Spleen (tissue), 11 donors: ENCODE results near the gene MED12. TPM values are rescaled to one million over a fixed set of nuclear protein-coding genes. Genes with fewer than 3 reads are reported as not detected.

Experiments used
- DNase-seq: peaks from one replicate; pipeline ENCODE4 v3.0.0-alpha.2; 2020
- H3K27ac ChIP-seq, 8 donors: fragments of 200-600 bp; sonication (generic) in 7 of 8; 1 replicate in 4 of 8; 2 replicates in 4 of 8; pipeline versions ENCODE4 v1.5.0 to v1.8.0; 2016 to 2021; ENCODE audit warnings: inconsistent platforms in 4 of 8, mild to moderate bottlenecking in 4 of 8, moderate library complexity in 1 of 8
- H3K27me3 ChIP-seq, 7 donors: fragments of 200-600 bp; sonication (generic) in 6 of 7; replicated peaks in 1 of 7; 1 replicate in 4 of 7; 2 replicates in 3 of 7; pipeline versions ENCODE4 v1.5.0 to v1.8.0; 2016 to 2021; ENCODE audit warnings: inconsistent platforms in 3 of 7, mild to moderate bottlenecking in 1 of 7
- H3K36me3 ChIP-seq, 6 donors: fragments of 200-600 bp; sonication (generic) in 5 of 6; 1 replicate in 4 of 6; 2 replicates in 2 of 6; pipeline versions ENCODE4 v1.5.0 to v1.8.0; 2016 to 2021; ENCODE audit warnings: inconsistent platforms in 2 of 6
- H3K4me1 ChIP-seq, 6 donors: fragments of 200-600 bp; sonication (generic) in 5 of 6; 1 replicate in 3 of 6; 2 replicates in 3 of 6; pipeline versions ENCODE4 v1.5.0 to v1.8.0; 2016 to 2021; ENCODE audit warnings: inconsistent platforms in 3 of 6
- H3K4me3 ChIP-seq, 8 donors: fragments of 200-600 bp; sonication (generic) in 7 of 8; 1 replicate in 4 of 8; 2 replicates in 4 of 8; pipeline versions ENCODE4 v1.5.0 to v1.8.0; 2016 to 2021; ENCODE audit warnings: inconsistent platforms in 4 of 8, mild to moderate bottlenecking in 4 of 8, moderate library complexity in 2 of 8
- H3K9me3 ChIP-seq, 8 donors: fragments of 200-600 bp; sonication (generic) in 7 of 8; 1 replicate in 4 of 8; 2 replicates in 4 of 8; pipeline versions ENCODE4 v1.5.0 to v1.8.0; 2016 to 2021; ENCODE audit warnings: inconsistent platforms in 4 of 8
- POLR2A ChIP-seq, 3 donors: fragments of 450-650 bp; IDR thresholded peaks; one replicate each; pipeline ENCODE4 v1.5.1; 2017; ENCODE audit warnings: antibody characterized with exemption in 3 of 3, mild to moderate bottlenecking in 1 of 3
- POLR2AphosphoS5 ChIP-seq, 3 donors: sonication (generic); formaldehyde crosslinking; IDR thresholded peaks; one replicate each; pipeline ENCODE4 v1.5.1; 2017; ENCODE audit warnings: antibody characterized with exemption in 3 of 3
- WGBS, 5 donors: extraction: QIAGEN DNeasy Blood & Tissue Kit in 3 of 5; methylation state at CpG; one replicate each; pipeline versions ENCODE4 v1.1.5 to v1.1.7; 2013 to 2018; 5-methylcytosine and 5-hydroxymethylcytosine counted together
- intact Hi-C: fragments of 100-400 bp; cut with DNase I; formaldehyde crosslinking; loops from one replicate; pipeline ENCODE4 v1.15.0; 2023; ENCODE audit warnings: low total_unique reads
- polyA plus RNA-seq, 3 donors: library from polyadenylated mRNA; stranded (reverse); fragments of 200-250 nt; gene quantifications; one replicate each; pipeline ENCODE4 v1.2.1, GENCODE V29; 2013
- total RNA-seq, 7 donors: library from RNA; depleted of rRNA in 3 of 7; stranded (reverse); fragments of >200 nt in 3 of 7; fragmentation: NEBNext Ultra II Directional in 4 of 7; extraction: Animal tissue kit (Norgen Biotek cat#: 25700) in 4 of 7; gene quantifications; one replicate each; pipeline versions ENCODE4 v1.1.0 to v1.2.1, GENCODE V29; 2016 to 2021
- TF ChIP-seq, protein P1 (sequence below), 11 experiments: fragments of 200-600 bp in 7 of 11; fragments of 450-650 bp in 4 of 11; sonication (generic) in 4 of 11; IDR thresholded peaks in 8 of 11; conservative IDR thresholded peaks in 3 of 11; 1 replicate in 7 of 11; 2 replicates in 4 of 11; pipeline versions ENCODE4 v1.4.0 to v1.8.0; 2016 to 2021; ENCODE audit warnings: antibody characterized with exemption in 11 of 11, inconsistent platforms in 4 of 11, mild to moderate bottlenecking in 1 of 11
- donor health status: healthy with polysubstance abuse.
- donor health status: DM: no; HTN: no; CAD: no; lungs with moderate emphysema.
- donor health status: DM: no; HTN: no; CAD: no.
- donor health status: Bipolar disorder and iron deficiency.
- donor health status: healthy.
- donor health status: DM: no; HTN: no; CAD: no.
- donor health status: DM: yes; HTN: yes; CAD: no.

MED12 gene
- total and polyA plus RNA-seq, 10 donors = 5.2 to 151 (median 96.9) TPM

DNA sequence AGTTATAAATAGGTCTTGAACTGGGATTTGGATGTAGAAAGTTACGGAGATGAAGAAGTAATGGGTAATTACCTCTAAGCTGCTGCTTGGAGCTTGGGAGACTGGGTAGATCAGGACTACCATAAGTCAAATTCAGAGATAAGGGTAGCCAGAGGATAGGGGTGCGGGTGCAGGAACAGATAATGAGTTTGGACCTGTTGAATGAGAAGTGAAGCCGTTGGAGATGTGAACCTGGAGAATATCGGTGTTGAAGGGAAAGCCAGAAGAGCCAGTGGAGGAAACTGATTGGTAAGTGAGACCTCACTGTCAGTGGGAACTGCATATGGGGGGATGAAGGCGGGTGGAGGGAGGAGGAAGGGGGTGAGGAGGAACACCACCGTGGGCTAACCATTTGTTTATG, 23.4 kb upstream of the MED12 start:
- Histone ChIP-seq H3K36me3 (no peaks in the 10 kb centered on the region), H3K27ac (peak overlapping the region in 5 of 8 donors; percentile 53 to 90 (median 87)), H3K9me3 (no peaks in the 10 kb centered on the region), H3K4me1 (peaks cover 10 to 42% (median 31%) of the 10 kb centered on the region in 6 donors), H3K27me3 (peaks cover 0 to 3% (median 0%) of the 10 kb centered on the region in 7 donors), H3K4me3 (peak overlapping the region in 7 of 8 donors; percentile 39 to 77 (median 50))
- WGBS, 5 donors = 26 to 42% (median 33%) methylated on average over 5 to 6 of the region's 6 CpGs
- intact Hi-C loops = no loop called here
- DNase-seq = peak; percentile 21
- TF ChIP-seq POLR2A (IDR thresholded peaks at IDR 0.05) (no peak), POLR2AphosphoS5 (IDR thresholded peaks at IDR 0.05) (no peak)
- TF ChIP-seq, protein P1, sequence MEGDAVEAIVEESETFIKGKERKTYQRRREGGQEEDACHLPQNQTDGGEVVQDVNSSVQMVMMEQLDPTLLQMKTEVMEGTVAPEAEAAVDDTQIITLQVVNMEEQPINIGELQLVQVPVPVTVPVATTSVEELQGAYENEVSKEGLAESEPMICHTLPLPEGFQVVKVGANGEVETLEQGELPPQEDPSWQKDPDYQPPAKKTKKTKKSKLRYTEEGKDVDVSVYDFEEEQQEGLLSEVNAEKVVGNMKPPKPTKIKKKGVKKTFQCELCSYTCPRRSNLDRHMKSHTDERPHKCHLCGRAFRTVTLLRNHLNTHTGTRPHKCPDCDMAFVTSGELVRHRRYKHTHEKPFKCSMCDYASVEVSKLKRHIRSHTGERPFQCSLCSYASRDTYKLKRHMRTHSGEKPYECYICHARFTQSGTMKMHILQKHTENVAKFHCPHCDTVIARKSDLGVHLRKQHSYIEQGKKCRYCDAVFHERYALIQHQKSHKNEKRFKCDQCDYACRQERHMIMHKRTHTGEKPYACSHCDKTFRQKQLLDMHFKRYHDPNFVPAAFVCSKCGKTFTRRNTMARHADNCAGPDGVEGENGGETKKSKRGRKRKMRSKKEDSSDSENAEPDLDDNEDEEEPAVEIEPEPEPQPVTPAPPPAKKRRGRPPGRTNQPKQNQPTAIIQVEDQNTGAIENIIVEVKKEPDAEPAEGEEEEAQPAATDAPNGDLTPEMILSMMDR (IDR thresholded peaks at IDR 0.05 in 8 of 11, conservative IDR thresholded peaks at IDR 0.05 in 3 of 11) = no peak

DNA sequence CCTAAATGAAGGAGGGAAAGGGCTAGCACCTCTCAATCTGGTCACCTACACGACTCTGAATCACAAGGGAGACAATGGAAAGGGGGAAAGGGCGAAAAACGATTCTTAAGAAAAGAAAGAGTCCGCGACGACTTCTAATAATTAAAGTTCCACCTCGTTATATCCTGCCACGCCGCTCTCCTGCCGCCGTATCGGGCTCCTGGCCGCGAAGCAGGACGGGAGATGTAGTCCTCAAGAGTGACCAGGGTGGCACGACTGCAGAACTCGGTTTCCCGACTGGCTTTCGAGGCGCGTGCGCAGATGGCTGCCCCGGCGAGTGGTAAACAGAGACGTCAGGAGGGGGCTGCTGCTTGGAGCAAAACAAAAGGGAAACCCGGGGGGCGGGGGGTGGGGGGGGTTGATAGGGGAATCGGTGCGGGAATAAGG, 22.8 kb upstream of the MED12 start, which contains the start of gene FOXO4:
FOXO4 (plus strand) TSS at position 297 of the 426 bp plus-strand sequence. CDS start 678 bp downstream, outside the sequence.
- Histone ChIP-seq H3K9me3 (no peaks in the 10 kb centered on the region), H3K27ac (peak within 1 kb of the TSS; percentile 53 to 90 (median 78)), H3K4me1 (peaks cover 10 to 45% (median 31%) of the 10 kb centered on the region in 6 donors), H3K36me3 (no peaks in the 10 kb centered on the region), H3K27me3 (peaks cover 0 to 3% (median 0%) of the 10 kb centered on the region in 7 donors), H3K4me3 (peak within 1 kb of the TSS; percentile 28 to 77 (median 47))
- 1 to 19% (median 2%) methylated on average over 24 to 29 of the region's 29 CpGs for WGBS, 5 donors
- no peak for TF ChIP-seq POLR2A (IDR thresholded peaks at IDR 0.05)
- TF ChIP-seq, protein P1 (IDR thresholded peaks at IDR 0.05 in 8 of 11, conservative IDR thresholded peaks at IDR 0.05 in 3 of 11) = no peak
- peak; percentile 81 to 83 (median 83) for TF ChIP-seq POLR2AphosphoS5 (IDR thresholded peaks at IDR 0.05)
- DNase-seq = peak; percentile 97
- intact Hi-C loops = no loop called here

DNA sequence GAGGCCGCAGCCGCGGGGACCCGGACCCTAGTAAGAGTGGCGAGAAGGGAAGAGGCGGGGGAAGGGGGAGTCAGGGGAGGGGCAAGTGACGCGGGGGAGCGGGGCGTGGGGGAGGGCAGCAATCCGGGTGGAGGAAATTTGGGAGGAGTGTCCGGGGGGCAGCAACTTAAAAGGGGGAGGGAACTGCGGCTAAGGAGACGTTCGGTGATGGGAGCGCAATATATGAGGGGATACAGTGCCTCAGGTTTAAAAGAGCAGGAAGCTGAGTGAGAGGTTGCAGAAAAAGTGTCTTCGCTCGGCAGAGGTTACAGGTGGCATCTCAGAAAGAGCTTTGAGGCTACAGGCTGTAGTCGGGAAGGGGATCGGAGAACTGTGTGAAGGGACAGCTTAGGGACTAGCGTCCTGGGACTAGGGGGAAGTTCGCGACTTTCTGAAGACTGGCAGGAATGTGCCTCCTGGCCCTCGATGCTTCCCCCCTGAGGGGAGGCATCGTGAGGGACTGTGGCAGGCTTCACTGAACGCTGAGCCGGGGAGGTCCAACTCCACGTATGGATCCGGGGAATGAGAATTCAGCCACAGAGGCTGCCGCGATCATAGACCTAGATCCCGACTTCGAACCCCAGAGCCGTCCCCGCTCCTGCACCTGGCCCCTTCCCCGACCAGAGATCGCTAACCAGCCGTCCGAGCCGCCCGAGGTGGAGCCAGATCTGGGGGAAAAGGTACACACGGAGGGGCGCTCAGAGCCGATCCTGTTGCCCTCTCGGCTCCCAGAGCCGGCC, 22.2 kb upstream of the MED12 start:
- Histone ChIP-seq H3K27ac (peak overlapping the region; percentile 53 to 90 (median 78)), H3K4me3 (peak overlapping the region; percentile 28 to 77 (median 47)), H3K4me1 (peaks cover 10 to 50% (median 31%) of the 10 kb centered on the region in 6 donors), H3K36me3 (peaks cover 0 to 3% (median 0%) of the 10 kb centered on the region in 6 donors), H3K27me3 (peaks cover 0 to 3% (median 0%) of the 10 kb centered on the region in 7 donors), H3K9me3 (no peaks in the 10 kb centered on the region)
- intact Hi-C loops = no loop called here
- peak; percentile 83 for DNase-seq
- TF ChIP-seq, protein P1 (IDR thresholded peaks at IDR 0.05 in 8 of 11, conservative IDR thresholded peaks at IDR 0.05 in 3 of 11) = no peak
- peak in 1 of 3 donors; percentile 41 for TF ChIP-seq POLR2A (IDR thresholded peaks at IDR 0.05)
- 1 to 26% (median 2%) methylated on average over 22 to 46 of the region's 46 CpGs for WGBS, 5 donors

DNA sequence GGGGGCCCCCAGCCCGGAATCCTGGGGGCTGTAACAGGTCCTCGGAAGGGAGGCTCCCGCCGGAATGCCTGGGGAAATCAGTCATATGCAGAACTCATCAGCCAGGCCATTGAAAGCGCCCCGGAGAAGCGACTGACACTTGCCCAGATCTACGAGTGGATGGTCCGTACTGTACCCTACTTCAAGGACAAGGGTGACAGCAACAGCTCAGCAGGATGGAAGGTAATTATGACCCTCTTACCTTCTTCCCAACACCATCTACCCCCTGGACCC, 21.7 kb upstream of the MED12 start:
- H3K27me3 ChIP-seq = peaks cover 0 to 3% (median 0%) of the 10 kb centered on the region in 7 donors
- H3K36me3 ChIP-seq = peaks cover 0 to 8% (median 0%) of the 10 kb centered on the region in 6 donors
- 0 to 35% (median 12%) methylated on average over 6 to 9 of the region's 9 CpGs; no CpG with 5 or more reads in 1 of the 5 donors for WGBS, 5 donors

More for the DNA sequence above, 21.7 kb upstream of the MED12 start:
- Histone ChIP-seq H3K27ac (peak overlapping the region in 7 of 8 donors; percentile 53 to 90 (median 84)), H3K9me3 (no peaks in the 10 kb centered on the region), H3K4me1 (peaks cover 10 to 54% (median 31%) of the 10 kb centered on the region in 6 donors), H3K4me3 (peak overlapping the region; percentile 28 to 77 (median 47))
- no peak for DNase-seq
- intact Hi-C loops = no loop called here
- TF ChIP-seq POLR2AphosphoS5 (IDR thresholded peaks at IDR 0.05) (no peak), POLR2A (IDR thresholded peaks at IDR 0.05) (no peak)
- TF ChIP-seq, protein P1 (IDR thresholded peaks at IDR 0.05 in 8 of 11, conservative IDR thresholded peaks at IDR 0.05 in 3 of 11) = no peak
